GM23338 (cell line): ENCODE results near the gene KAT2A. TPM values are rescaled to one million over a fixed set of nuclear protein-coding genes. Genes with fewer than 3 reads are reported as not detected.
A peak's percentile ranks its signal among the peaks of the same experiment; 100 is the strongest.

Source experiments
- ATAC-seq: fragments of 200-7000 bp; cut with Tn5 transposase; 3 replicates; pipeline ENCODE4 v1.9.1; 2020
- DNase-seq: peaks from one replicate; pipeline ENCODE4 v3.0.0-alpha.2; 2015; ENCODE audit warnings: low spot score
- H2AFZ ChIP-seq: fragments of 200-600 bp; sonication (generic); 2 replicates; pipeline ENCODE4 v1.8.0; 2016; ENCODE audit warnings: antibody characterized with exemption, mild to moderate bottlenecking, moderate library complexity
- H3F3A ChIP-seq: fragments of 200-600 bp; sonication (generic); replicated peaks from 2 replicates; pipeline ENCODE4 v1.8.0; 2017; ENCODE audit warnings: antibody characterized with exemption, mixed run types, low read depth
- H3K27ac ChIP-seq: fragments of 200-600 bp; sonication (generic); 2 replicates; pipeline ENCODE4 v1.6.1; 2016; ENCODE audit warnings: low read depth
- H3K27me3 ChIP-seq: fragments of 200-600 bp; sonication (generic); 2 replicates; pipeline ENCODE4 v1.8.0; 2016; ENCODE audit warnings: mild to moderate bottlenecking, mixed run types, moderate library complexity; ENCODE audit not compliant: insufficient read depth
- H3K36me3 ChIP-seq: fragments of 200-600 bp; sonication (generic); 2 replicates; pipeline ENCODE4 v1.8.0; 2016; ENCODE audit warnings: mild to moderate bottlenecking; ENCODE audit not compliant: insufficient read depth
- H3K4me1 ChIP-seq: fragments of 200-600 bp; sonication (generic); 2 replicates; pipeline ENCODE4 v1.8.0; 2016; ENCODE audit warnings: mild to moderate bottlenecking, moderate library complexity; ENCODE audit not compliant: insufficient read depth
- H3K4me2 ChIP-seq: fragments of 200-600 bp; sonication (generic); 2 replicates; pipeline ENCODE4 v1.7.1; 2017; ENCODE audit warnings: mixed run types
- H3K4me3 ChIP-seq: fragments of 200-600 bp; sonication (generic); 2 replicates; pipeline ENCODE4 v1.6.1; 2016; ENCODE audit warnings: mixed run types
- H3K79me2 ChIP-seq: fragments of 200-600 bp; sonication (generic); replicated peaks from 2 replicates; pipeline ENCODE4 v1.8.0; 2017; ENCODE audit warnings: mild to moderate bottlenecking; ENCODE audit not compliant: insufficient read depth
- H3K9me2 ChIP-seq: fragments of 200-600 bp; sonication (generic); 2 replicates; pipeline ENCODE4 v1.8.0; 2017; ENCODE audit not compliant: insufficient read depth
- H4K20me1 ChIP-seq: fragments of 200-600 bp; sonication (generic); replicated peaks from 2 replicates; pipeline ENCODE4 v1.8.0; 2017; ENCODE audit warnings: mild to moderate bottlenecking; ENCODE audit not compliant: insufficient read depth
- H3K27ac Mint-ChIP-seq: 2 replicates; pipeline ENCODE4 v1.8.0; 2020; ENCODE audit warnings: inconsistent platforms, mild to moderate bottlenecking, moderate library complexity, mixed read lengths
- H3K27me3 Mint-ChIP-seq: 3 replicates; pipeline ENCODE4 v1.8.0; 2022; ENCODE audit warnings: low read depth, mild to moderate bottlenecking, moderate library complexity, mixed read lengths, inconsistent platforms; ENCODE audit not compliant: insufficient read depth, poor library complexity
- H3K36me3 Mint-ChIP-seq: 3 replicates; pipeline ENCODE4 v1.8.0; 2021; ENCODE audit warnings: low read depth, mild to moderate bottlenecking, inconsistent platforms, moderate library complexity, mixed read lengths
- H3K4me1 Mint-ChIP-seq: 3 replicates; pipeline ENCODE4 v1.8.0; 2020; ENCODE audit warnings: mild to moderate bottlenecking, inconsistent platforms, mixed read lengths
- H3K4me3 Mint-ChIP-seq: 3 replicates; pipeline ENCODE4 v1.8.0; 2021; ENCODE audit warnings: moderate library complexity, mild to moderate bottlenecking, inconsistent platforms, mixed read lengths
- H3K9me3 Mint-ChIP-seq: 3 replicates; pipeline ENCODE4 v1.8.0; 2020; ENCODE audit warnings: moderate library complexity, mild to moderate bottlenecking, inconsistent platforms, mixed read lengths
- NANOG ChIP-seq: IDR thresholded peaks from 2 replicates; pipeline ENCODE4 v1.6.1; 2016; ENCODE audit warnings: antibody characterized with exemption, borderline replicate concordance
- POLR2AphosphoS5 ChIP-seq: IDR thresholded peaks from 2 replicates; pipeline ENCODE4 v1.6.1; 2016; ENCODE audit warnings: antibody characterized with exemption, low read depth
- ZNF114 ChIP-seq: fragments of 250-450 bp; sonication (Bioruptor Pico); IDR thresholded peaks from 2 replicates; pipeline ENCODE4 v1.5.0; 2020; ENCODE audit warnings: mild to moderate bottlenecking, moderate library complexity
- polyA plus RNA-seq: library from polyadenylated mRNA; unstranded; fragments of >200 nt; fragmentation: Nextera tagmentation; extraction: Ambion mirVana; gene quantifications from 2 replicates; pipeline ENCODE4 v1.2.1, GENCODE V29; 2016
- total RNA-seq: library from RNA; depleted of rRNA; stranded (reverse); fragments of >200 nt; shearing (Covaris generic); gene quantifications from 2 replicates; pipeline ENCODE4 v1.2.3, GENCODE V29; 2014
- TF ChIP-seq, protein P1 (sequence below), 2 experiments: fragments of 200-600 bp in 1 of 2; sonication (generic) in 1 of 2; conservative IDR thresholded peaks; 2 replicates each; pipeline versions ENCODE4 v1.5.1 to v1.6.1; 2016 to 2017; ENCODE audit warnings: antibody characterized with exemption in 2 of 2, low read depth in 2 of 2, mild to moderate bottlenecking in 2 of 2, moderate library complexity in 1 of 2

Gene KAT2A
- total and polyA plus RNA-seq, 2 experiments from 2014 or later = 13.9 to 25.2 TPM

DNA sequence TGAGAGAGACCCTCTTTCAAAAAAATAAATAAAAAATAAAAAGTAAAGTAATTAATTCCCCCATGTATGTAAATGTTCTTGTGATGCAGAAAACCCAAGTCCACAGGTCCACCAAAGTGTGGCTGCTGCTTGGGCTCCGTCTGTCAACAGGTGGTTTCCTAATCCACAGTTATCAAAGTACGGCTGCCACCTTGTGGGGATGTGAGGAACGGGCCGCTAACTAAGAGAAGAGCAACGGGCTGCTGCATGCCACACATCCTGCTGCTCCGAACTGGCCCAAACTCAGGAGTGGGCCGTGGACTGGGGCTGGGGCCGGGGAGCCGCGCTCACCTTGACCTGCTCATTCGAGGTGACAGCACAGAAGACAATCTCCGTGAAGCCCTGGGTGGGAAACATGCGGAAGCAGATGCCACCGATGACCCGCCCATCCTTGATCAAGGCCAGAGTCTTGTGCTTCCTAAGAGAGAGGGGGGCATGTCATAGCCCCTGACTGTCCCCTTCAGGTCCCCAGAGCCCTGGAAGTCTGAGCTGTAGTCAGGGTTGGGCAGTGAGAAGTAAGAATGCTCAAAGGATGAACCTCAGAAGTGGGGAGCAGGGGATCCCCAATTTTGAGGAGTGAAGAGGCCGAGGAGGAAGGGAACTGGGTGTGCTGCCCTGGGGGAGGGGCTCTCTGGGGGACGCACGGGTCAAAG lies 4.3 kb downstream of the KAT2A start:
- Mint-ChIP-seq H3K4me3 (no peak overlapping the region), H3K36me3 (peaks cover 32% of the 10 kb centered on the region)

DNA sequence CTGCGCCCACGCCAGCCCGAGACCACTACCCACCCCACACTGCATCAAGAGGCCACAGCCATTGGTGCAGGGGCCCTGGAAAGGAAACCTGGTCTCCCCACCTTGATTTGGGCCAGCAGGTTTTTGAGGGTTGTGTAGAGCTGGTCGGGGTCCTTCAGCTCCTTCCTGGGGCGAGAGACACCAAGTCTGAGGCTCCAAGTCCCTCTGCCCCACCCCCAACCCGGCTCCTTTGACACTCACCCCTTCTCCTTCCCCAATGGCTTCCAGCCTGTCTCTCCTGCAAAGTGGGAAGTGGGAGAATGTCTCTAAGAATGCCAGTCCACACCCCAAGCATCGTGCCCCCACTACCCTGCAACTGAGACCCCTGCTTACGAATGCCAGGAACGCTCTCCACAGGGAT lies 7.0 kb downstream of the KAT2A start:
- Mint-ChIP-seq H3K27me3 (peaks cover 21% of the 10 kb centered on the region), H3K9me3 (no peaks in the 10 kb centered on the region; the same call in 2 of the 3 replicates), H3K4me1 (peaks cover 14% of the 10 kb centered on the region), H3K4me3 (no peak overlapping the region), H3K36me3 (peaks cover 31% of the 10 kb centered on the region), H3K27ac (no peak overlapping the region)
- TF ChIP-seq, protein P1, sequence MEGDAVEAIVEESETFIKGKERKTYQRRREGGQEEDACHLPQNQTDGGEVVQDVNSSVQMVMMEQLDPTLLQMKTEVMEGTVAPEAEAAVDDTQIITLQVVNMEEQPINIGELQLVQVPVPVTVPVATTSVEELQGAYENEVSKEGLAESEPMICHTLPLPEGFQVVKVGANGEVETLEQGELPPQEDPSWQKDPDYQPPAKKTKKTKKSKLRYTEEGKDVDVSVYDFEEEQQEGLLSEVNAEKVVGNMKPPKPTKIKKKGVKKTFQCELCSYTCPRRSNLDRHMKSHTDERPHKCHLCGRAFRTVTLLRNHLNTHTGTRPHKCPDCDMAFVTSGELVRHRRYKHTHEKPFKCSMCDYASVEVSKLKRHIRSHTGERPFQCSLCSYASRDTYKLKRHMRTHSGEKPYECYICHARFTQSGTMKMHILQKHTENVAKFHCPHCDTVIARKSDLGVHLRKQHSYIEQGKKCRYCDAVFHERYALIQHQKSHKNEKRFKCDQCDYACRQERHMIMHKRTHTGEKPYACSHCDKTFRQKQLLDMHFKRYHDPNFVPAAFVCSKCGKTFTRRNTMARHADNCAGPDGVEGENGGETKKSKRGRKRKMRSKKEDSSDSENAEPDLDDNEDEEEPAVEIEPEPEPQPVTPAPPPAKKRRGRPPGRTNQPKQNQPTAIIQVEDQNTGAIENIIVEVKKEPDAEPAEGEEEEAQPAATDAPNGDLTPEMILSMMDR (conservative IDR thresholded peaks at IDR 0.05; ENCODE audit: low read depth in 2 of 2) = no peak
- no peak for TF ChIP-seq POLR2AphosphoS5
- TF ChIP-seq NANOG = no peak
- H2AFZ ChIP-seq = no peak overlapping the region
- DNase-seq (no peak), ATAC-seq (no peak)
- H3K4me2 ChIP-seq = no peak overlapping the region
- H3K27ac ChIP-seq = no peak overlapping the region
- no peaks in the 10 kb centered on the region for H3K4me1 ChIP-seq
- H4K20me1 ChIP-seq = 0 out of 2 replicates have a peak, but pooled peaks cover 5% of the 10 kb centered on the region
- H3K9me2 ChIP-seq = no peaks in the 10 kb centered on the region
- no peaks in the 10 kb centered on the region for H3K27me3 ChIP-seq
- 0 out of 2 replicates have a peak, but pooled peaks cover 8% of the 10 kb centered on the region for H3F3A ChIP-seq
- H3K79me2 ChIP-seq = no peaks in the 10 kb centered on the region
- H3K36me3 ChIP-seq = no peaks in the 10 kb centered on the region; the same call in 1 of the 2 replicates
- no peak overlapping the region for H3K4me3 ChIP-seq

More for the DNA sequence above, 4.3 kb downstream of the KAT2A start:
- Histone ChIP-seq H3F3A (peaks cover 8% of the 10 kb centered on the region; the same call in 1 of the 2 replicates), H4K20me1 (0 out of 2 replicates have a peak, but pooled peaks cover 5% of the 10 kb centered on the region), H3K79me2 (no peaks in the 10 kb centered on the region), H2AFZ (no peak overlapping the region), H3K4me2 (no peak overlapping the region), H3K27me3 (no peaks in the 10 kb centered on the region), H3K27ac (peak overlapping the region; percentile 26; the same call in 1 of the 2 replicates), H3K36me3 (no peaks in the 10 kb centered on the region; the same call in 1 of the 2 replicates), H3K4me3 (no peak overlapping the region), H3K9me2 (no peaks in the 10 kb centered on the region), H3K4me1 (peaks cover 11% of the 10 kb centered on the region; the same call in 1 of the 2 replicates)
- Mint-ChIP-seq H3K27ac (no peak overlapping the region), H3K9me3 (no peaks in the 10 kb centered on the region; the same call in 2 of the 3 replicates), H3K27me3 (peaks cover 21% of the 10 kb centered on the region), H3K4me1 (peaks cover 21% of the 10 kb centered on the region)
- peak; percentile 96 for DNase-seq
- no peak for TF ChIP-seq ZNF114 (CRISPR knock-in tag)
- TF ChIP-seq, protein P1 (conservative IDR thresholded peaks at IDR 0.05; ENCODE audit: low read depth in 2 of 2) = peak; percentile 82 to 92
- peak; percentile 26 for ATAC-seq
